HG02981 (cell line): ENCODE data around the gene NRARP.

Experiments used
- ATAC-seq: cut with Tn5 transposase; IDR thresholded peaks from one replicate; pipeline ENCODE4 v1.9.1; 2021; ENCODE audit warnings: mild to moderate bottlenecking, moderate library complexity; ENCODE audit not compliant: unreplicated experiment

The NRARP gene

GRCh38 chr9:137278721-137279711 is 23.1 kb downstream of the NRARP start:
- ATAC-seq, result no peak

DNA sequence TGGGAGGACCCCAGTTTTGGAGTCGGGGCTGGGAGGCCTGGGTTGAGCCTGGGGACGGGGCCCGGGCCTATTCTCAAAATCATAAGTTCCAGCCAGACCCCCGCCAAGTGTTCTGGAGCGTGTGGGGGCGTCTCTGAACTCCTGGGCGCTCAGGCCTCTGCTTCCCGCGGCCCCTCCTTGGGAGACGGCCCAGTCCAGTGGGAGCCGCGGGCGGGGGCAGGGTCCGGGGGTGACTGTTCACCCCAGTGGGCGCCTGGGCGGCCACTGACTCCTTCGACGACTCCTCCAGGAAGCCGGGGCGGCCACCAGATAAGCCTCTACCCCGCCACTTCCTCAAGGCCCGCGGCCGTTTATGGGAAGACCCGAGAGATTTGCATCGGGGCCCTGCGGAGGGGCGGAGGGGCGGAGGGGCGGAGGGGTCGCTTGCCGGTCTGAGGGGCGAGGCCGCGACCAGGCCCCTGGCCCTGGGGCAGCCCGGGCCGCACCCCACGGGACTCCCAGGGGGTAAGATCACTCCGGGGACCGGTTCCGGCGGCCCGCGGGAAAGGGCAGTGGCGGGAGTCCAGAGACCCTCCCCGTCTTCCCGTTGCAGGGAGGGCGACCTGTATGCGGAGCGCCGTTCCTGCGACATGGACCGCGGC is 23.9 kb downstream of the NRARP start:
- no peak for ATAC-seq

DNA sequence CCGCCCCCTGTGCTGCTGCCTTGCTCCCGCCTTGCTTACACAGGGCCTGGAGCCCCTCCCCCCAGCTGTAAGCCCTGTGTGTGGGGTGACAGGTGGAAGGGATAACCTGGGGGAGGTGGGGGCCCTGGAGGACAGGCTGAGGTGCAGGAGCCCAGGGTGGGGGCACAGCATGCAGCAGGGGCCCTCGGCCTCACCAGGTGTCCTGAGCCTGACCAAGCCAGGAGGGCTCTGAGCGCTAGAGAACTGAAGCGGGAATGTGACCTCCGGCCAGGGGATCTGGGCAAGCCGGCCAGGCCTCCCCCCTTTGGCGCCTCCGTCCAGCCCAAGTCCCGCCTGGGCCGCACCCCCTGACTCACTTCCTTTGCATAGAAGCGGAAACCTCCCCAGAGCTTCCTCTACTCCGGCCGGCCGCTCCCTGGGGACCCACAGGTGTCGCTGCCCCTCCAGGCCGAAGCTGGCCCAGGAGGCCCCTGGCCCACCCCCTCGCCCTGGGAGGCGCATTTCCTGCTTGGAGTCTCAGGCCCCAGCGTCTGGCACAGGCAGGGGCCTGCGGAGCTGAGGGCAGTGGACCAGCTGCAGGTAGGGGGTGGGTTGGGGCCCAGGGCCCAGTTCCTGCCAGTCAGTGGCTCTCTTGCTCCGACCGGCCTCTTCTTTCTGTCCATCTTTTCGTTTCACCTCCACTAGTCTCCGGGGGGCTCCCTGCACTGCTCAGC is 24.6 kb downstream of the NRARP start, which contains the start of gene TOR4A:
Gene TOR4A (plus strand): TSS at position 398 of the 713 bp plus-strand sequence. CDS start 964 bp downstream, outside the sequence.
- peak; percentile 59 for ATAC-seq

- ATAC-seq, result no peak
Measured at GRCh38 chr9:137276473-137277328, 25.4 kb downstream of the NRARP start.

- ATAC-seq, result no peak
Measured at GRCh38 chr9:137275588-137276472, 26.2 kb downstream of the NRARP start.

DNA sequence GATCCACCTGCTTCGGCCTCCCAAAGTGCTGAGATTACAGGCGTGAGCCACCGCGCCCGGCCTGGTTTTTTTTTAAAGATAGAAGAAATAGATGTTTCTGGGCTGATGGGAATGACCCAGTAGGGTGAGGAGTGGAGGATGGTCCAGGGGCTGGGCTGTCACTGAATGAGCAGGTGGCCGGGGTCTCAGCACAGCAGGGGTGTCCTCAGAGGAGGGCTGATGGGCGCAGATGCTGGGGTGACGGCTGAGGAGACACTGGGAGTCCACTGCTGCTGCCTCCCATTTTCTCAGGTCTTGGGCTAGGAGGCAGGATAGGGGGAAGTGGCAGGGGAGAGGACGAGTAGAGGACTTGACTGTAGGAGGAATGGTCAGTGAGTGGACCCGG is 26.9 kb downstream of the NRARP start:
- ATAC-seq, result no peak

DNA sequence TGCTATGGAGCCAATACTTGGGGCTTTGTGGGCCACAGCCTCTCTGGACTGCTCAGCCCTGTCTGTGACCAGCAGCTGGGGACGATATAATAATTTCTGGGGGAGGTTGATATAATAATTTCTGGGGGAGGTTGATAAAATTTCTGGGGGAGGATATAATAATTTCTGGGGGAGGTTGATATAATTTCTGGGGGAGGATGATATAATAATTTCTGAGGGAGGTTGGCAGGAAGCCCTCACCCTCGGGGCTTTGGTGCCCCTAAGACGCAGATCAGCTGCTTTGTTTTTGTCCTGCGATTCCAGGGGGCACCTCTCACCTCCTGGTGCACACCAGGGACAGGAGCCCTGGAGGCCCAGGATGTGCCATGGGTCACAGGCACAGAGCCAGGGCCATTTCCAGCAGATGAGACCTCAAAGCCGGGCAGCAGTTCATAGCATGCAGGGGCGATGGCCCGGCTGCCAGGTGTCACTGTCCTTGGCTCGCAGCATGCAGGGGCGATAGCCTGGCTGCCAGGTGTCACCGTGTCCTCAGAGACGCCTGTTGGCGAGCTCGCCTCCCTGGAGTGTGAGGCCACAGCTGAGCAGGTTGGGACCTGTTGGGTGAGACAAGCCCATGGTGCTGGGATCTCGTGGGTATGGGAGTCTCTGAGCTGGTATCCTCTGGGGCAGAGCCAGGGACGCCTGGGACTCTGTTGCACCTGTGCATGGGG is 28.3 kb downstream of the NRARP start:
- no peak for ATAC-seq

GRCh38 chr9:137273095-137273490 is 29.0 kb downstream of the NRARP start:
- no peak for ATAC-seq

DNA sequence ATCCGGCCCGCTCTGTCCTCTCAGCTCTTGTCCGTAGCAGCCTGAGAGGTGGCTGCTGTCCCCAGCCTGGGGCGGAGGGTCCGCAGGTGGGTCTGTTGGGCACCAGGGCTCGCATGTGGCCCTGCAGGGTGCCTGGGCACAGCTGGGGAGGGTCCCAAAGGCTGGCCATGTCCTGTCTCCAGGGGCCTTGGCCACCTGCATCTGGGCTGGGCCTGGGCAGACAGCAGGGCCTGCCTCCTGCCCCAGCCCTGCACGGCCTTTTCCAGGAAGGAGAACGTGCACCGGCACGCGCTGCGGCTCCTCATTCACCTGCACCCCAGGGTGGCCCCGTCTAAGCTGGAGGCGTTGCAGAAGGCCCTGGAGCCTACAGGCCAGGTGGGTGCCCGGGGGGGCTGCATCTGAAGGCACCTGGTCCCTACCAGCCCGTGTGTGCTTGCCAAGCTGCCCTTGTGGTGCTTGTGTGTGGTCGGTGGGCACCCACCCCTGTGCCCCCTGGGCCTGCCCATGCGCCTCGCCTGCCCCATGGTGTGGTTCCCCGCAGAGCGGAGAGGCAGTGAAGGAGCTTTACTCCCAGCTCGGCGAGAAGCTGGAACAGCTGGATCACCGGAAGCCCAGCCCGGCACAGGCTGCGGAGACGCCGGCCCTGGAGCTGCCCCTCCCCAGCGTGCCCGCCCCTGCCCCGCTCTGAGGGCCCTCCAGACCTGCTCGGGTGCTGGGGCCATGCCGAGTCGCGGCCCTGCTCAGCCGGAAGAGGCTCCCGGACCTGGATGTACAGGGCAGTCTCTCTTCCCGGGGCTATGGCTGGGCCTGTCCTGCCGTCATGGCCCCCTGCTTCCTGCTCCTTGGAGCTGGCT is 29.6 kb downstream of the NRARP start:
- ATAC-seq, result no peak

- no peak for ATAC-seq
Measured at GRCh38 chr9:137271696-137272076, 30.4 kb downstream of the NRARP start.

- no peak for ATAC-seq
Measured at GRCh38 chr9:137270929-137271695, 31.0 kb downstream of the NRARP start.

GRCh38 chr9:137269231-137269772 is 32.8 kb downstream of the NRARP start:
- no peak for ATAC-seq

- no peak for ATAC-seq
Measured at GRCh38 chr9:137268538-137269201, 33.4 kb downstream of the NRARP start.

DNA sequence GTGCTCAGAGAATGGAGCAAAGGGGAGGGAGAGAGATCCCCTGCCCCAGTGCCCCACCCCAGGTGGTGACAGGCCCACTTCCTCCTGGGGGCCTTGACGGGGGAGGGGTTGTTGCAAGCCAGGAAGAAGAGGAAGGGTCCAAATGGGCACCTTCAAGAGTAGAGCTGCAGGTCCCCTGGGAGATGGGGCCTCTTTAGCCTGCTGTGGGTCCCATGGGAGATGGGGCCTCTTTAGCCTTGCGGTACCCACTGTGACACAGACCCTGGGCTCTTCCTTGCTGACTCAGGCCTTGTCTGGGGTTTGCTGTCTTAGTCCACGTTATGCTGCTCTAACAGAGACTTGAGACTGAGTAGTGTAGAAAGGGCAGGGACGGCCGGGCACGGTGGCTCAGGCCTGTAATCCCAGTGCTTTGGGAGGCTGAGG is 34.1 kb downstream of the NRARP start:
- peak; percentile 43 for ATAC-seq

DNA sequence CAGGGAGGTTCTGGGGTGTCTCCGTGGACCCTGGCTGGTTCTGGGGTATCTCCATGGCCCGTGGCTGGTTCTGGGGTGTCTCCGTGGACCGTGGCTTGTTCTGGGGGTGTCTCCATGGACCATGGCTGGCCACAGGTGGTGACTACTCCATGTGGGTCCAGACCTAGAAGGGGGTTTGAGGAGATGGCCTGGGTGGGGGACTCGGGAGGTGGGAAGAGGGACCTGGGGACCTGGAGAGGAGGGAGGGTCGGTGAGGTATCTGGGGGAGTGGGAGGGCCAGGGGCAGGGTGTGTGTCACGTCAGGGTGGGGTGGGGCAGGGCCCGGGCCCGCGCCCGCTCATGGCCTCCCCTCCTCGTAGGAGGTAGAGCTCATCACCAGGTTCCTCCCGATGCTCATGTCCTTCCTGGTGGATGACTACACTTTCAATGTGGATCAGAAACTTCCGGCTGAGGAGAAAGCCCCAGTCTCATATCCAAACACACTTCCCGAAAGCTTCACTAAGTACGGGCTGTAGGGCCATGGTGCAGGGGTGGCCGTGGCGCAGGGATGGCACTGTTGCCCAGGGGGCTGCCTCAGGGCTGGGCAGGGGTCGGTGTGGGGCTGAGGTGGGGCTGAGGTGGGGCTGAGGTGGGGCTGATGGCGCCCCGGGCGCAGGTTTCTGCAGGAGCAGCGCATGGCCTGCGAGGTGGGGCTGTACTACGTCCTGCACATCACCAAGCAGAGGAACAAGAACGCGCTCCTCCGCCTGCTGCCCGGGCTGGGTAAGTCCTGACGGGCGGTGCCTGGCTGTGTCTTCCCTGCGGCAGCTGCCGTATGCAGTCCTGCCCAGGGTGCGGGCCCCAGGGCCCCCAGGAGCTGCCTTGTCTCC is 35.3 kb downstream of the NRARP start:
- no peak for ATAC-seq
